IMR-90 (cell line): ENCODE measurements around the gene FARS2. TPM values are rescaled to one million over a fixed set of nuclear protein-coding genes. Genes with fewer than 3 reads are reported as not detected.

Experiments used
- ATAC-seq: fragments of 200-7000 bp; cut with Tn5 transposase; 2 replicates; pipeline ENCODE4 v1.9.1; 2020; ENCODE audit warnings: low read depth, mild to moderate bottlenecking, moderate library complexity
- BruUV-seq: library from RNA; stranded (reverse); fragments of 400-500 nt; replicated peaks from 2 replicates; lab custom pipeline; 2021; lab: Mats Ljungman, UMichigan
- CTCF ChIA-PET: fragments of 300-600 bp; formaldehyde crosslinking; extraction: SDS; loops from one replicate; lab custom pipeline; 2021; ENCODE audit warnings: antibody characterized with exemption; lab: Yijun Ruan, JAX
- POLR2A ChIA-PET: fragments of 300-600 bp; sonication (Branson Sonifier 250); formaldehyde crosslinking; loops from one replicate; lab custom pipeline; 2022; ENCODE audit warnings: antibody characterized with exemption; ENCODE audit not compliant: unreplicated experiment; lab: Charles Lee
- DNase-seq: peaks from one replicate; pipeline ENCODE4 v3.0.0; 2013
- H2AFZ ChIP-seq: replicated peaks from 2 replicates; pipeline ENCODE3; 2013; ENCODE audit warnings: low read length, mild to moderate bottlenecking; ENCODE audit not compliant: poor library complexity
- H2AK5ac ChIP-seq: 2 replicates; pipeline ENCODE4 v1.6.1; 2013; ENCODE audit warnings: low read depth, low read length, inconsistent platforms
- H2AK9ac ChIP-seq: replicated peaks from 2 replicates; pipeline ENCODE3; 2013; ENCODE audit warnings: mild to moderate bottlenecking, low read depth, low read length, moderate library complexity; ENCODE audit not compliant: poor library complexity
- H2BK120ac ChIP-seq: 2 replicates; pipeline ENCODE4 v1.6.1; 2013; ENCODE audit warnings: low read depth, low read length, inconsistent platforms
- H2BK15ac ChIP-seq: 3 replicates; pipeline ENCODE4 v1.6.1; 2013; ENCODE audit warnings: low read depth, low read length, inconsistent platforms
- H2BK20ac ChIP-seq: 2 replicates; pipeline ENCODE4 v1.6.1; 2013; ENCODE audit warnings: low read depth, mild to moderate bottlenecking, inconsistent platforms, low read length, moderate library complexity
- H2BK5ac ChIP-seq: 2 replicates; pipeline ENCODE4 v1.6.1; 2013; ENCODE audit warnings: mild to moderate bottlenecking, low read depth, low read length, inconsistent platforms; ENCODE audit not compliant: poor library complexity, severe bottlenecking
- H3K14ac ChIP-seq: replicated peaks from 2 replicates; pipeline ENCODE4 v1.6.1; 2013; ENCODE audit warnings: low read depth, low read length, inconsistent platforms
- H3K18ac ChIP-seq: 2 replicates; pipeline ENCODE4 v1.6.1; 2013; ENCODE audit warnings: low read depth, low read length, control low read depth
- H3K23ac ChIP-seq: 2 replicates; pipeline ENCODE4 v1.6.1; 2013; ENCODE audit warnings: low read depth, low read length, inconsistent platforms
- H3K27ac ChIP-seq: 2 replicates; pipeline ENCODE4 v1.5.1; 2013; ENCODE audit warnings: mild to moderate bottlenecking, control low read depth, low read length; ENCODE audit not compliant: insufficient read depth
- H3K27me3 ChIP-seq: 2 replicates; pipeline ENCODE4 v1.6.1; 2013; ENCODE audit warnings: low read length; ENCODE audit not compliant: control insufficient read depth, insufficient read depth
- H3K36me3 ChIP-seq: 2 replicates; pipeline ENCODE4 v1.6.1; 2013; ENCODE audit warnings: low read length, mixed read lengths; ENCODE audit not compliant: control insufficient read depth, insufficient read depth
- H3K4ac ChIP-seq: 2 replicates; pipeline ENCODE4 v1.6.1; 2013; ENCODE audit warnings: low read depth, low read length, inconsistent platforms
- H3K4me1 ChIP-seq: 2 replicates; pipeline ENCODE4 v1.6.1; 2013; ENCODE audit warnings: low read length, mixed read lengths; ENCODE audit not compliant: control insufficient read depth, insufficient read depth
- H3K4me2 ChIP-seq: 2 replicates; pipeline ENCODE4 v1.6.1; 2013; ENCODE audit warnings: low read depth, mild to moderate bottlenecking, control low read depth, low read length, moderate library complexity
- H3K4me3 ChIP-seq: 2 replicates; pipeline ENCODE4 v1.5.1; 2013; ENCODE audit warnings: low read depth, mild to moderate bottlenecking, control low read depth, low read length, moderate library complexity; ENCODE audit not compliant: insufficient read depth
- H3K56ac ChIP-seq: 2 replicates; pipeline ENCODE4 v1.6.1; 2013; ENCODE audit warnings: low read length, inconsistent platforms; ENCODE audit not compliant: insufficient read depth; ENCODE audit errors: extremely low read depth
- H3K79me1 ChIP-seq, 2 experiments: 2 replicates each; pipeline ENCODE4 v1.6.1; 2013; ENCODE audit warnings: low read length in 2 of 2, inconsistent platforms in 1 of 2, low read depth in 1 of 2
- H3K9ac ChIP-seq: 2 replicates; pipeline ENCODE4 v1.6.1; 2013; ENCODE audit warnings: low read depth, low read length, control low read depth
- H3K9me1 ChIP-seq: 2 replicates; pipeline ENCODE4 v1.6.1; 2013; ENCODE audit warnings: low read length, inconsistent platforms; ENCODE audit not compliant: insufficient read depth
- H3K9me3 ChIP-seq: 2 replicates; pipeline ENCODE4 v1.6.1; 2013; ENCODE audit warnings: low read length; ENCODE audit not compliant: control insufficient read depth, insufficient read depth
- H4K20me1 ChIP-seq: 2 replicates; pipeline ENCODE4 v1.6.1; 2013; ENCODE audit warnings: low read length, inconsistent platforms; ENCODE audit not compliant: insufficient read depth
- H4K5ac ChIP-seq: 2 replicates; pipeline ENCODE4 v1.6.1; 2013; ENCODE audit warnings: mild to moderate bottlenecking, low read depth, low read length, control low read depth
- H4K8ac ChIP-seq, 2 experiments: 2 replicates each; pipeline ENCODE4 v1.6.1; 2013; ENCODE audit warnings: low read depth in 2 of 2, low read length in 2 of 2, control low read depth in 1 of 2, inconsistent platforms in 1 of 2
- H4K91ac ChIP-seq: 2 replicates; pipeline ENCODE4 v1.6.1; 2013; ENCODE audit warnings: low read depth, low read length, inconsistent platforms; ENCODE audit not compliant: insufficient read depth
- BHLHE40 ChIP-seq: fragments of 150-350 bp; IDR thresholded peaks from 2 replicates; pipeline ENCODE4 v1.6.1; 2016; ENCODE audit warnings: mild to moderate bottlenecking, low read depth, low read length
- CEBPB ChIP-seq: IDR thresholded peaks from 2 replicates; pipeline ENCODE4 v1.6.1; 2012; ENCODE audit warnings: low read depth, low read length, improper control_type of control experiment
- CHD1 ChIP-seq: IDR thresholded peaks from 2 replicates; pipeline ENCODE4 v1.6.1; 2012; ENCODE audit warnings: low read depth, low read length, improper control_type of control experiment
- FOS ChIP-seq: fragments of 150-350 bp; IDR thresholded peaks from 2 replicates; pipeline ENCODE4 v1.6.1; 2016; ENCODE audit warnings: low read depth, low read length
- MAFK ChIP-seq: IDR thresholded peaks from 2 replicates; pipeline ENCODE4 v1.6.1; 2012; ENCODE audit warnings: low read depth, low read length, improper control_type of control experiment
- MAZ ChIP-seq: IDR thresholded peaks from 2 replicates; pipeline ENCODE4 v1.6.1; 2012; ENCODE audit warnings: low read depth, mild to moderate bottlenecking, low read length, improper control_type of control experiment, moderate library complexity, borderline replicate concordance
- MXI1 ChIP-seq: IDR thresholded peaks from 2 replicates; pipeline ENCODE4 v1.6.1; 2012; ENCODE audit warnings: low read depth, mild to moderate bottlenecking, low read length, moderate library complexity, borderline replicate concordance
- NFE2L2 ChIP-seq: fragments of 150-350 bp; IDR thresholded peaks from 2 replicates; pipeline ENCODE4 v1.6.1; 2016; ENCODE audit warnings: low read depth, mild to moderate bottlenecking, low read length
- POLR2A ChIP-seq: IDR thresholded peaks from 2 replicates; pipeline ENCODE4 v1.6.1; 2012; ENCODE audit warnings: mild to moderate bottlenecking, low read depth, low read length
- RAD21 ChIP-seq: IDR thresholded peaks from 2 replicates; pipeline ENCODE4 v1.6.1; 2012; ENCODE audit warnings: low read length, improper control_type of control experiment
- RCOR1 ChIP-seq: IDR thresholded peaks from 2 replicates; pipeline ENCODE4 v1.6.1; 2012; ENCODE audit warnings: mild to moderate bottlenecking, low read length, improper control_type of control experiment; ENCODE audit not compliant: insufficient replicate concordance
- RFX5 ChIP-seq: IDR thresholded peaks from 2 replicates; pipeline ENCODE4 v1.8.0; 2012; ENCODE audit warnings: low read depth, mild to moderate bottlenecking, low read length, moderate library complexity
- SMC3 ChIP-seq: fragments of 150-350 bp; IDR thresholded peaks from 2 replicates; pipeline ENCODE4 v1.6.1; 2016; ENCODE audit warnings: low read depth, mild to moderate bottlenecking, antibody characterized with exemption, low read length, moderate library complexity
- WGBS, 2 experiments: methylation state at CpG; one replicate each; pipeline versions ENCODE4 v1.1.5 to v1.1.7; 2013; ENCODE audit warnings: missing lambda C conversion rate in 2 of 2; ENCODE audit not compliant: insufficient read length in 1 of 2; ENCODE audit errors: extremely low coverage in 2 of 2; 5-methylcytosine and 5-hydroxymethylcytosine counted together
- dilution Hi-C: fragments of 300-500 bp; cut with HindIII; formaldehyde crosslinking; loops from one replicate; pipeline ENCODE4 v1.14.3; 2018; ENCODE audit warnings: low sequenced_read_pairs; ENCODE audit not compliant: unreplicated experiment
- in situ Hi-C: fragments of 300-500 bp; cut with MboI; formaldehyde crosslinking; loops from 3 replicates; pipeline ENCODE4 v1.14.3; 2019; ENCODE audit warnings: low sequenced_read_pairs, inconsistent platforms, mixed read lengths
- intact Hi-C: fragments of 100-400 bp; cut with micrococcal nuclease; formaldehyde crosslinking; loops from 2 replicates; pipeline ENCODE4 v1.10.0; 2022
- polyA plus RNA-seq, 3 experiments: library from polyadenylated mRNA; depleted of rRNA; stranded (reverse); fragments of >200 nt; gene quantifications; 2 replicates each; pipeline ENCODE4 v1.2.3, GENCODE V29; 2012; ENCODE audit warnings: low replicate concordance in 1 of 3
- total RNA-seq: library from RNA; depleted of rRNA; stranded (reverse); fragments of >200 nt; gene quantifications from 2 replicates; pipeline ENCODE4 v1.2.3, GENCODE V29; 2012
- TF ChIP-seq, protein P1 (sequence below): conservative IDR thresholded peaks from 2 replicates; pipeline ENCODE4 v1.5.1; 2012; ENCODE audit warnings: mild to moderate bottlenecking, low read depth, low read length, improper control_type of control experiment
- TF ChIP-seq, protein P2 (sequence below): fragments of 150-350 bp; IDR thresholded peaks from 2 replicates; pipeline ENCODE4 v1.6.1; 2017; ENCODE audit warnings: mild to moderate bottlenecking, antibody characterized with exemption, low read length, low read depth
- TF ChIP-seq, protein P3 (sequence below): fragments of 150-350 bp; IDR thresholded peaks from 2 replicates; pipeline ENCODE4 v1.6.1; 2016; ENCODE audit warnings: low read depth, mild to moderate bottlenecking, low read length, moderate library complexity, borderline replicate concordance

Gene FARS2
- total and polyA plus RNA-seq, 2 of the 4 experiments (the other 2 are of a cell fraction), result 12.1 to 28.9 TPM

DNA sequence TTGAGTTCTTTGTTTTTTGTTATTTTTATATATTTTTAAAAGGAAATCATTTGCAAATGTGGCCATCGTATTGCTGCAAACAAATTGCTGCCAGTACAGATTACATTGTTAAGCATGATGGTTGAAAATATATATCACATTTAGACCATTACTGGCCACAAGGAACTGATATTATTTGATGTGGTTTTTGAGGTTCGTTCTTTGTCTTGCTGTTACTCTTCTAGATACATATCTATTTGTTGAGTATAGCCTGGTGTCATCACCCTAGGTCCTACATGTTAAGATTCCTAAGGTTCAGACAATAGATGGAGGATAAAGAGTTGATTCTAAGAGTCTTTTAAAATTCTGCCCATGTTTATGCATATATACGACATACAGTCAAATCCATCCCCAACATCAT lies 306.0 kb downstream of the FARS2 start:
- Histone ChIP-seq H3K4me3 (no peak overlapping the region), H3K79me1 (0 out of 4 replicates have a peak, but pooled peaks cover 3 to 4% of the 10 kb centered on the region in 2 experiments), H3K27me3 (no peaks in the 10 kb centered on the region), H3K9me1 (no peaks in the 10 kb centered on the region; the same call in 1 of the 2 replicates), H3K4me1 (no peaks in the 10 kb centered on the region), H3K4me2 (no peak overlapping the region), H3K23ac (no peak overlapping the region), H2AFZ (no peak overlapping the region), H4K20me1 (no peaks in the 10 kb centered on the region), H2BK120ac (no peak overlapping the region), H3K9me3 (no peaks in the 10 kb centered on the region), H3K36me3 (no peaks in the 10 kb centered on the region), H2AK9ac (no peak overlapping the region), H4K8ac (no peak overlapping the region), H3K18ac (no peak overlapping the region), H4K5ac (no peak overlapping the region), H2BK20ac (no peak overlapping the region), H2BK5ac (no peak overlapping the region), H3K14ac (no peak overlapping the region), H2BK15ac (no peak overlapping the region), H3K9ac (no peak overlapping the region), H3K27ac (no peak overlapping the region), H4K91ac (no peak overlapping the region), H3K4ac (no peak overlapping the region), H2AK5ac (no peak overlapping the region), H3K56ac (no peak overlapping the region)
- DNase-seq (no peak), ATAC-seq (no peak)
- ChIA-PET CTCF (no interaction called here), POLR2A (no interaction called here)
- BruUV-seq, result no TSS peak
- intact Hi-C loops, result no loop called here
- WGBS, 2 experiments, result no CpG with 5 or more reads among the region's 3 CpGs
- dilution Hi-C loops, result no loop called here
- TF ChIP-seq RAD21, result no peak
- TF ChIP-seq, protein P1, sequence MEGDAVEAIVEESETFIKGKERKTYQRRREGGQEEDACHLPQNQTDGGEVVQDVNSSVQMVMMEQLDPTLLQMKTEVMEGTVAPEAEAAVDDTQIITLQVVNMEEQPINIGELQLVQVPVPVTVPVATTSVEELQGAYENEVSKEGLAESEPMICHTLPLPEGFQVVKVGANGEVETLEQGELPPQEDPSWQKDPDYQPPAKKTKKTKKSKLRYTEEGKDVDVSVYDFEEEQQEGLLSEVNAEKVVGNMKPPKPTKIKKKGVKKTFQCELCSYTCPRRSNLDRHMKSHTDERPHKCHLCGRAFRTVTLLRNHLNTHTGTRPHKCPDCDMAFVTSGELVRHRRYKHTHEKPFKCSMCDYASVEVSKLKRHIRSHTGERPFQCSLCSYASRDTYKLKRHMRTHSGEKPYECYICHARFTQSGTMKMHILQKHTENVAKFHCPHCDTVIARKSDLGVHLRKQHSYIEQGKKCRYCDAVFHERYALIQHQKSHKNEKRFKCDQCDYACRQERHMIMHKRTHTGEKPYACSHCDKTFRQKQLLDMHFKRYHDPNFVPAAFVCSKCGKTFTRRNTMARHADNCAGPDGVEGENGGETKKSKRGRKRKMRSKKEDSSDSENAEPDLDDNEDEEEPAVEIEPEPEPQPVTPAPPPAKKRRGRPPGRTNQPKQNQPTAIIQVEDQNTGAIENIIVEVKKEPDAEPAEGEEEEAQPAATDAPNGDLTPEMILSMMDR, result no peak
- no peak for TF ChIP-seq RFX5
- no peak for TF ChIP-seq POLR2A
- TF ChIP-seq MAZ, result no peak
- TF ChIP-seq MAFK, result no peak
- TF ChIP-seq MXI1, result no peak
- no peak for TF ChIP-seq NFE2L2
- no peak for TF ChIP-seq SMC3
- TF ChIP-seq, protein P2, sequence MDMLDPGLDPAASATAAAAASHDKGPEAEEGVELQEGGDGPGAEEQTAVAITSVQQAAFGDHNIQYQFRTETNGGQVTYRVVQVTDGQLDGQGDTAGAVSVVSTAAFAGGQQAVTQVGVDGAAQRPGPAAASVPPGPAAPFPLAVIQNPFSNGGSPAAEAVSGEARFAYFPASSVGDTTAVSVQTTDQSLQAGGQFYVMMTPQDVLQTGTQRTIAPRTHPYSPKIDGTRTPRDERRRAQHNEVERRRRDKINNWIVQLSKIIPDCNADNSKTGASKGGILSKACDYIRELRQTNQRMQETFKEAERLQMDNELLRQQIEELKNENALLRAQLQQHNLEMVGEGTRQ, result no peak
- no peak for TF ChIP-seq CEBPB
- no peak for TF ChIP-seq BHLHE40
- TF ChIP-seq, protein P3, sequence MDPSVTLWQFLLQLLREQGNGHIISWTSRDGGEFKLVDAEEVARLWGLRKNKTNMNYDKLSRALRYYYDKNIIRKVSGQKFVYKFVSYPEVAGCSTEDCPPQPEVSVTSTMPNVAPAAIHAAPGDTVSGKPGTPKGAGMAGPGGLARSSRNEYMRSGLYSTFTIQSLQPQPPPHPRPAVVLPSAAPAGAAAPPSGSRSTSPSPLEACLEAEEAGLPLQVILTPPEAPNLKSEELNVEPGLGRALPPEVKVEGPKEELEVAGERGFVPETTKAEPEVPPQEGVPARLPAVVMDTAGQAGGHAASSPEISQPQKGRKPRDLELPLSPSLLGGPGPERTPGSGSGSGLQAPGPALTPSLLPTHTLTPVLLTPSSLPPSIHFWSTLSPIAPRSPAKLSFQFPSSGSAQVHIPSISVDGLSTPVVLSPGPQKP, result no peak
- TF ChIP-seq CHD1, result no peak
- TF ChIP-seq FOS, result no peak
- no peak for TF ChIP-seq RCOR1
- in situ Hi-C loops, result no loop called here
